HepG2 (cell line): ENCODE measurements around the gene C11orf24. TPM values are rescaled to one million over a fixed set of nuclear protein-coding genes. Genes with fewer than 3 reads are reported as not detected.
A peak's percentile ranks its signal among the peaks of the same experiment; 100 is the strongest.

Experiments used
- BORCS8-MEF2B ChIP-seq: sonication (generic); formaldehyde crosslinking; IDR thresholded peaks from 2 replicates; pipeline ENCODE4 v1.8.0; 2022; ENCODE audit warnings: mild to moderate bottlenecking, missing genetic modification reagents
- BRD4 ChIP-seq: sonication (generic); formaldehyde crosslinking; IDR thresholded peaks from 2 replicates; pipeline ENCODE4 v1.4.0; 2020; ENCODE audit warnings: missing genetic modification reagents
- GATAD1 ChIP-seq: IDR thresholded peaks from 2 replicates; pipeline ENCODE4 v1.6.1; 2016; ENCODE audit warnings: missing genetic modification reagents, missing compliant biosample characterization
- GLI4 ChIP-seq: sonication (generic); formaldehyde crosslinking; IDR thresholded peaks from 2 replicates; pipeline ENCODE4 v1.5.1; 2020; ENCODE audit warnings: missing genetic modification reagents, mild to moderate bottlenecking, moderate library complexity, borderline replicate concordance
- IRF2 ChIP-seq: IDR thresholded peaks from 2 replicates; pipeline ENCODE4 v1.6.1; 2018; ENCODE audit warnings: missing genetic modification reagents, missing compliant biosample characterization
- MTF2 ChIP-seq: sonication (generic); formaldehyde crosslinking; IDR thresholded peaks from 2 replicates; pipeline ENCODE4 v1.5.0; 2020; ENCODE audit warnings: missing genetic modification reagents, borderline replicate concordance
- RCOR2 ChIP-seq: IDR thresholded peaks from 2 replicates; pipeline ENCODE4 v1.6.1; 2016; ENCODE audit warnings: missing biosample characterization, missing genetic modification reagents
- TAF15 ChIP-seq: fragments of 200-400 bp; formaldehyde crosslinking; IDR thresholded peaks from one replicate; pipeline ENCODE4 v1.6.1; 2018; ENCODE audit warnings: mild to moderate bottlenecking, low read depth, low read length; ENCODE audit not compliant: poor library complexity, severe bottlenecking
- THYN1 ChIP-seq: sonication (generic); formaldehyde crosslinking; IDR thresholded peaks from 2 replicates; pipeline ENCODE4 v1.8.1; 2023; ENCODE audit warnings: low read depth, mild to moderate bottlenecking, moderate library complexity, missing genetic modification reagents, borderline replicate concordance
- U2AF1 ChIP-seq: fragments of 200-400 bp; formaldehyde crosslinking; optimal IDR thresholded peaks from 2 replicates; pipeline ENCODE3; 2017; ENCODE audit warnings: mild to moderate bottlenecking, low read depth, low read length
- ZNF367 ChIP-seq: sonication (generic); formaldehyde crosslinking; IDR thresholded peaks from 2 replicates; pipeline ENCODE4 v1.4.0; 2020; ENCODE audit warnings: missing genetic modification reagents, borderline replicate concordance
- ZNF382 ChIP-seq: sonication (generic); formaldehyde crosslinking; IDR thresholded peaks from 2 replicates; pipeline ENCODE4 v1.5.0; 2020; ENCODE audit warnings: missing genetic modification reagents, mild to moderate bottlenecking, borderline replicate concordance
- ZNF530 ChIP-seq: sonication (generic); formaldehyde crosslinking; IDR thresholded peaks from 2 replicates; pipeline ENCODE4 v1.5.0; 2020; ENCODE audit warnings: low read depth, mild to moderate bottlenecking, missing genetic modification reagents
- ZNF891 ChIP-seq: sonication (generic); formaldehyde crosslinking; IDR thresholded peaks from 2 replicates; pipeline ENCODE4 v1.5.0; 2020; ENCODE audit warnings: mild to moderate bottlenecking, missing genetic modification reagents
- polyA plus RNA-seq, 8 experiments: library from polyadenylated mRNA; depleted of rRNA in 3 of 8; stranded (reverse) in 7 of 8; unstranded in 1 of 8; fragments of >200 nt; fragmentation: Illumina TruSeq in 4 of 8; extraction: Trizol in 4 of 8; gene quantifications; 2 replicates each; pipeline versions ENCODE4 v1.2.1 to v1.2.3, GENCODE V29; 2011 to 2016; ENCODE audit warnings: low read depth in 4 of 8, missing spikeins in 1 of 8, mixed read lengths in 1 of 8; ENCODE audit not compliant: insufficient read depth in 1 of 8
- total RNA-seq, 5 experiments: library from RNA; depleted of rRNA; stranded (reverse); fragments of >200 nt; fragmentation: Illumina TruSeq; extraction: Trizol; gene quantifications; 2 replicates each; pipeline ENCODE4 v1.2.3, GENCODE V29; 2016; ENCODE audit warnings: low read depth in 1 of 5
- TF ChIP-seq, protein P1 (sequence below): sonication (generic); formaldehyde crosslinking; IDR thresholded peaks from 2 replicates; pipeline ENCODE4 v1.5.0; 2020; ENCODE audit warnings: mild to moderate bottlenecking, missing genetic modification reagents
- TF ChIP-seq, protein P2 (sequence below): sonication (generic); formaldehyde crosslinking; IDR thresholded peaks from 2 replicates; pipeline ENCODE4 v1.4.0; 2020; ENCODE audit warnings: mild to moderate bottlenecking, missing genetic modification reagents
- TF ChIP-seq, protein P3 (sequence below): sonication (generic); formaldehyde crosslinking; IDR thresholded peaks from 2 replicates; pipeline ENCODE4 v1.4.0; 2020; ENCODE audit warnings: missing genetic modification reagents
- TF ChIP-seq, protein P4 (sequence below): IDR thresholded peaks from 2 replicates; pipeline ENCODE4 v1.6.1; 2016; ENCODE audit warnings: low read depth
- TF ChIP-seq, protein P5 (sequence below): sonication (generic); formaldehyde crosslinking; IDR thresholded peaks from 2 replicates; pipeline ENCODE4 v1.5.0; 2020; ENCODE audit warnings: mild to moderate bottlenecking, missing genetic modification reagents

Gene C11orf24
- total and polyA plus RNA-seq, 2 of the 13 experiments (the other 11 are each of a cell fraction or from before 2014, with no cell fraction given), result 52.9 to 55.5 TPM

DNA sequence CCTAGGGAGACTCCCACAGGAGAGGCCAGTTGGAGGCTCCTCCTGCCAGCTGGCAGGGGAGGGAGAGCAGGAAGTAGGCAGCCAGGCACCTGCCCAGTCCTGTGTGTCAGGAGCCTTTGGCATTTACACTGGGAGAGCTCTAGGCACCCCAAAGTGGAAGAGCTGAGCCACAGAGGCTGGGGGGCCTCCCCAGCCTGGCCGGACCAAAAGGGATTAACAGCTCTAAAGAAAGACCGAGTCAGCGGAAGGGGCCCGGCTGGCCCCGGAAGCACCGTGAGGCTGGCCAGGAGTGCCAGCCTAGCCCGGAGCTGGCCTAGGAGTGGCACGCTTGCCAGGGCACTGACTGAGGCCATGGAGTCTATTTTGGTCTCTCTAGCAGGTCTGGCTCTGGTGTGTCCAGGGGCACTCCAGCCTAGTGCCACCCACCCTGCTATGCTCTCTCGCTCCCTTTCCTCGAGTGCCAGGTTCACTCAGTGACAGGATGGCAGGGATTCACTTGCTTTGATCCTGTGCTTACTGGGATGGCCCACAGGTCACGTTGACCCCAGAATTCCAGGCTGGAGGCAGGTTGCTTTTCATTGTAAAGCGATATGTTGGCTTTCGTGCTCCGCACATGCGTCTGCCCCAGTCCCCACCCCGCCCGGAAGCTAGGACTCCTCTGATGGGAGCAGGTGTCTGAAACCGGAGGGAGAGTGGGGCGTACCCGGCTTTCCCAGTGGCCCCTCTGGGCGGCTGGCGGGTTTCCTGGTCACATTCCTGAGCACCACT, 55.4 kb downstream of the C11orf24 start (continued):
- TF ChIP-seq, protein P1, sequence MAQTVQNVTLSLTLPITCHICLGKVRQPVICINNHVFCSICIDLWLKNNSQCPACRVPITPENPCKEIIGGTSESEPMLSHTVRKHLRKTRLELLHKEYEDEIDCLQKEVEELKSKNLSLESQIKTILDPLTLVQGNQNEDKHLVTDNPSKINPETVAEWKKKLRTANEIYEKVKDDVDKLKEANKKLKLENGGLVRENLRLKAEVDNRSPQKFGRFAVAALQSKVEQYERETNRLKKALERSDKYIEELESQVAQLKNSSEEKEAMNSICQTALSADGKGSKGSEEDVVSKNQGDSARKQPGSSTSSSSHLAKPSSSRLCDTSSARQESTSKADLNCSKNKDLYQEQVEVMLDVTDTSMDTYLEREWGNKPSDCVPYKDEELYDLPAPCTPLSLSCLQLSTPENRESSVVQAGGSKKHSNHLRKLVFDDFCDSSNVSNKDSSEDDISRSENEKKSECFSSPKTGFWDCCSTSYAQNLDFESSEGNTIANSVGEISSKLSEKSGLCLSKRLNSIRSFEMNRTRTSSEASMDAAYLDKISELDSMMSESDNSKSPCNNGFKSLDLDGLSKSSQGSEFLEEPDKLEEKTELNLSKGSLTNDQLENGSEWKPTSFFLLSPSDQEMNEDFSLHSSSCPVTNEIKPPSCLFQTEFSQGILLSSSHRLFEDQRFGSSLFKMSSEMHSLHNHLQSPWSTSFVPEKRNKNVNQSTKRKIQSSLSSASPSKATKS (CRISPR knock-in tag), result no peak
- TF ChIP-seq, protein P2, sequence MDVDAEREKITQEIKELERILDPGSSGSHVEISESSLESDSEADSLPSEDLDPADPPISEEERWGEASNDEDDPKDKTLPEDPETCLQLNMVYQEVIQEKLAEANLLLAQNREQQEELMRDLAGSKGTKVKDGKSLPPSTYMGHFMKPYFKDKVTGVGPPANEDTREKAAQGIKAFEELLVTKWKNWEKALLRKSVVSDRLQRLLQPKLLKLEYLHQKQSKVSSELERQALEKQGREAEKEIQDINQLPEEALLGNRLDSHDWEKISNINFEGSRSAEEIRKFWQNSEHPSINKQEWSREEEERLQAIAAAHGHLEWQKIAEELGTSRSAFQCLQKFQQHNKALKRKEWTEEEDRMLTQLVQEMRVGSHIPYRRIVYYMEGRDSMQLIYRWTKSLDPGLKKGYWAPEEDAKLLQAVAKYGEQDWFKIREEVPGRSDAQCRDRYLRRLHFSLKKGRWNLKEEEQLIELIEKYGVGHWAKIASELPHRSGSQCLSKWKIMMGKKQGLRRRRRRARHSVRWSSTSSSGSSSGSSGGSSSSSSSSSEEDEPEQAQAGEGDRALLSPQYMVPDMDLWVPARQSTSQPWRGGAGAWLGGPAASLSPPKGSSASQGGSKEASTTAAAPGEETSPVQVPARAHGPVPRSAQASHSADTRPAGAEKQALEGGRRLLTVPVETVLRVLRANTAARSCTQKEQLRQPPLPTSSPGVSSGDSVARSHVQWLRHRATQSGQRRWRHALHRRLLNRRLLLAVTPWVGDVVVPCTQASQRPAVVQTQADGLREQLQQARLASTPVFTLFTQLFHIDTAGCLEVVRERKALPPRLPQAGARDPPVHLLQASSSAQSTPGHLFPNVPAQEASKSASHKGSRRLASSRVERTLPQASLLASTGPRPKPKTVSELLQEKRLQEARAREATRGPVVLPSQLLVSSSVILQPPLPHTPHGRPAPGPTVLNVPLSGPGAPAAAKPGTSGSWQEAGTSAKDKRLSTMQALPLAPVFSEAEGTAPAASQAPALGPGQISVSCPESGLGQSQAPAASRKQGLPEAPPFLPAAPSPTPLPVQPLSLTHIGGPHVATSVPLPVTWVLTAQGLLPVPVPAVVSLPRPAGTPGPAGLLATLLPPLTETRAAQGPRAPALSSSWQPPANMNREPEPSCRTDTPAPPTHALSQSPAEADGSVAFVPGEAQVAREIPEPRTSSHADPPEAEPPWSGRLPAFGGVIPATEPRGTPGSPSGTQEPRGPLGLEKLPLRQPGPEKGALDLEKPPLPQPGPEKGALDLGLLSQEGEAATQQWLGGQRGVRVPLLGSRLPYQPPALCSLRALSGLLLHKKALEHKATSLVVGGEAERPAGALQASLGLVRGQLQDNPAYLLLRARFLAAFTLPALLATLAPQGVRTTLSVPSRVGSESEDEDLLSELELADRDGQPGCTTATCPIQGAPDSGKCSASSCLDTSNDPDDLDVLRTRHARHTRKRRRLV (CRISPR knock-in tag), result no peak
- TF ChIP-seq ZNF891 (CRISPR knock-in tag) (0 out of 2 replicates have a peak, but pooled peaks have one; percentile 64), GATAD1 (CRISPR knock-in tag) (0 out of 2 replicates have a peak, but pooled peaks have one; percentile 39), BRD4 (CRISPR knock-in tag) (no peak), RCOR2 (CRISPR knock-in tag) (no peak), U2AF1 (no peak), ZNF367 (CRISPR knock-in tag) (no peak), TAF15 (no peak), MTF2 (CRISPR knock-in tag) (no peak), ZNF530 (no peak), IRF2 (CRISPR knock-in tag) (no peak; the same call in 1 of the 2 replicates), THYN1 (CRISPR knock-in tag) (no peak), ZNF382 (no peak), GLI4 (CRISPR knock-in tag) (no peak), BORCS8-MEF2B (CRISPR knock-in tag) (no peak)
- TF ChIP-seq, protein P3, sequence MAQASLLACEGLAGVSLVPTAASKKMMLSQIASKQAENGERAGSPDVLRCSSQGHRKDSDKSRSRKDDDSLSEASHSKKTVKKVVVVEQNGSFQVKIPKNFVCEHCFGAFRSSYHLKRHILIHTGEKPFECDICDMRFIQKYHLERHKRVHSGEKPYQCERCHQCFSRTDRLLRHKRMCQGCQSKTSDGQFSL, result no peak
- TF ChIP-seq, protein P4, sequence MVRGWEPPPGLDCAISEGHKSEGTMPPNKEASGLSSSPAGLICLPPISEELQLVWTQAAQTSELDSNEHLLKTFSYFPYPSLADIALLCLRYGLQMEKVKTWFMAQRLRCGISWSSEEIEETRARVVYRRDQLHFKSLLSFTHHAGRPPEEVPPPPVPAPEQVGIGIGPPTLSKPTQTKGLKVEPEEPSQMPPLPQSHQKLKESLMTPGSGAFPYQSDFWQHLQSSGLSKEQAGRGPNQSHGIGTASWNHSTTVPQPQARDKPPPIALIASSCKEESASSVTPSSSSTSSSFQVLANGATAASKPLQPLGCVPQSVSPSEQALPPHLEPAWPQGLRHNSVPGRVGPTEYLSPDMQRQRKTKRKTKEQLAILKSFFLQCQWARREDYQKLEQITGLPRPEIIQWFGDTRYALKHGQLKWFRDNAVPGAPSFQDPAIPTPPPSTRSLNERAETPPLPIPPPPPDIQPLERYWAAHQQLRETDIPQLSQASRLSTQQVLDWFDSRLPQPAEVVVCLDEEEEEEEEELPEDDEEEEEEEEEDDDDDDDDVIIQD (CRISPR knock-in tag), result no peak
- TF ChIP-seq, protein P5, sequence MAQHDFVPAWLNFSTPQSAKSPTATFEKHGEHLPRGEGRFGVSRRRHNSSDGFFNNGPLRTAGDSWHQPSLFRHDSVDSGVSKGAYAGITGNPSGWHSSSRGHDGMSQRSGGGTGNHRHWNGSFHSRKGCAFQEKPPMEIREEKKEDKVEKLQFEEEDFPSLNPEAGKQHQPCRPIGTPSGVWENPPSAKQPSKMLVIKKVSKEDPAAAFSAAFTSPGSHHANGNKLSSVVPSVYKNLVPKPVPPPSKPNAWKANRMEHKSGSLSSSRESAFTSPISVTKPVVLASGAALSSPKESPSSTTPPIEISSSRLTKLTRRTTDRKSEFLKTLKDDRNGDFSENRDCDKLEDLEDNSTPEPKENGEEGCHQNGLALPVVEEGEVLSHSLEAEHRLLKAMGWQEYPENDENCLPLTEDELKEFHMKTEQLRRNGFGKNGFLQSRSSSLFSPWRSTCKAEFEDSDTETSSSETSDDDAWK (CRISPR knock-in tag), result no peak
